Right renal pelvis (tissue), 4 donors: ENCODE data around the gene SSBP4. TPM values are rescaled to one million over a fixed set of nuclear protein-coding genes. Genes with fewer than 3 reads are reported as not detected.
"Not testable (repeated sequence)": the region's sequence is repeated elsewhere in the genome, so short reads cannot be mapped to it uniquely, and the experiment has no call there.

Experiments used
- DNase-seq, 4 donors: peaks; one replicate each; pipeline ENCODE4 v3.0.0-alpha.2; 2013; ENCODE audit warnings: low read depth in 4 of 4, low spot score in 3 of 4, missing footprints in 1 of 4
- polyA plus RNA-seq, 4 donors: library from polyadenylated mRNA; unstranded; fragments of 120-200 nt; gene quantifications; one replicate each; pipeline ENCODE4 v1.2.1, GENCODE V29; 2013; ENCODE audit not compliant: insufficient read length in 4 of 4

SSBP4 gene
- polyA plus RNA-seq, 4 donors: 69.6 to 124 (median 75.4) TPM

- DNase-seq: no peak
Measured at GRCh38 chr19:18392926-18393325, 26.3 kb upstream of the SSBP4 start.

DNA sequence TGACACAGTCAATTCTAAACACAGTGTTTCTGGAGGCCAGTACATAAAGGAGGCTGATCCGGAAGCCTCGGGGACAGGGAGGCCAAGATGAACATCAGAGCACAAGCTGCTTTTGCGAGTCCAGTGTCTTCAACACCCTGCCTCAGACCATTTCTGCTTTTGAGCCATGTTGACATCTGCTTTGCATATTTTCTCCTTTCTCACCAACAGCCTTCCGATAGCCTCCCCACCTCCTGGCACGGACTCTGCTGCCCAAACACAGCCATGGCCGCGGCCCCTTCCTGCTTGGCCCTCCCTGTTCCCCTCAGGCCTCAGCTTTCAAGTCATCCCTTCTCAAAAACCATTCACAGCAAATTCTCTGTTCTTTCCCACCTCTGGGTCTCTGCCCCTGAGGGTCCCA lies 25.4 kb upstream of the SSBP4 start:
- no peak for DNase-seq

DNA sequence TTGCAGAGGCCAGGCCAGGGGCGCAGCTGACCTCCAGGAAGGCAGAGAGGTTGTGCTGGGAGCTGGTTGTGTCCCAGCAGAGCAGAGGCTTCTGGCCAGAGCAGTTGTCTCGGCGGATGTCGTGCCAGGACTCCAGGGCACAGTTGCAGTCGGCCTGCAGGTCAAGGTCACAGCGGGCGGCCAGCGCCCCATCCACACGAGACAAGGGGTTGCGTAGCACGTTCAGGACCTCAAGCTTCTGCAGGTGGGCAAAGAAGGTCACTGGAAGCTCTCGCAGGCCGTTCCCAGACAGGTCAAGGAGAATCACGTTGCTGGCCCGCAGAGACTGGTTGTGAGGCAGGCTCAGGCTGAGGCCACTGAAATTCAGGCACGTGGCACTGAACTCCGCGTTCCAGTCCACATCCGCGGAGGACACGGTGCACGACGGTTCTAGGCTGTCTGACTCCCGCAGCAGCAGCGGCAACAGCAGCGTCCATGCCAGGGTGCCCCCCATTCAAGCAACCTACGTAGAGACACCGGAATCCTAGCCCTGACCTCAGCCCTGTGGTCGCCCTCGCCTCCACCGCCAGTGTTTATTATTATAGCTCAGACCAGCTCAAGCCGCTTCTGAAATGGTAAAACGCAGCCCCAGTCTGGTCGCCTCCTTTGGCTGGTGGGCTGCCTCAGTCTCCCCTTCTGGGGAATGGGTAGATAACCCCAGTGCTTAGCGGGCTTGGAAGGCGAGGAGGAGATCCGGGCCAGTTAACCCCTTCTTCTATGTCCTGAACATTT lies 22.5 kb upstream of the SSBP4 start:
- no peak for DNase-seq

DNA sequence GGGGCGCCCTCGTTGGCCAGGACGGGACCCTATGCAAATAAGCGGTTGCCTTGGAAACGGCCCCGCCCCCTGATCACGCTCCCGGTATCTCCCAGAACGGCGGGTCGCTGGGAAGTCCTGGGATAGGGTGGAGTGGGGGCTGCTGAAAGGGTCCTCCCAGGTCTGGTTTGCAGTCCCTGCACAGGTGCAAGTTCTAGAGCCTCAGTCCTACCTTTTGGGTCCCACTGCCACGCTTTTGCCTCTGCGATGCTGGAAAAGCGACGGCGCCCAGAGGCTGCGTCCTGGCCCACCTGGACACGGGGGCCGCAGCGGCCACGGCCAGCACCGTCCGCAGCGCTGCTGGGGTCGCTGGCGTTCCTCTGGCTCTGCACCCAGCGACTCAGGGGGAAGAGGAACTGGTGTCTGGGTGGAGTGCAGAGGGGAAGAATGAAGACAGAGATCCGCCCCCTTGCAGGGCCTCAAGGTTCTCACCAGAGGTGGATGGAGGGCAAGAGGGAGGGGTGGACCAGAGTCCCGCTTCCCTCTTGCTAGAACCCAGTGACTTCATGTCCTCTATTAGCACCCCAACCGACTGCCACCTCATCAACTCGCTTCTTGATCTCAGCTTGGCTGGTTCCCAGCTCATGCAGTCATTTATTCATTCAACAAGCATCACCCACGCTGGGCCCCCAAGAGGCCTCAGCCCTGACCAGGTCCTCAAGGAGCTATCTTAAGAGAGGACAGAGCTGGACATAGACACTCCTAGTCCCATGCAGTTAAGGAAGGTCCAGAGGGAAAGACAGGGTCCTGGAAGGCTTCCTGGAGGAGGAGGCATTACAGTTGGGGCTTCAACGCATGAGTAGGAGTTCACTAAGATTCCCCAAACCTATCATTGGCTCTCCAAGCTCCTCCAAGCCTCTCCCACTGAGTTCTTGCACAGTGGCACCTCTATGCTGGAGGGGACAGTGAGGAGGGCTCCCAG lies 21.7 kb upstream of the SSBP4 start, which contains the start of gene LRRC25:
Gene LRRC25, minus strand, starts transcription at position 381 of the 961 bp plus-strand sequence. CDS start 659 bp downstream, outside the sequence.
- DNase-seq: no peak

DNA sequence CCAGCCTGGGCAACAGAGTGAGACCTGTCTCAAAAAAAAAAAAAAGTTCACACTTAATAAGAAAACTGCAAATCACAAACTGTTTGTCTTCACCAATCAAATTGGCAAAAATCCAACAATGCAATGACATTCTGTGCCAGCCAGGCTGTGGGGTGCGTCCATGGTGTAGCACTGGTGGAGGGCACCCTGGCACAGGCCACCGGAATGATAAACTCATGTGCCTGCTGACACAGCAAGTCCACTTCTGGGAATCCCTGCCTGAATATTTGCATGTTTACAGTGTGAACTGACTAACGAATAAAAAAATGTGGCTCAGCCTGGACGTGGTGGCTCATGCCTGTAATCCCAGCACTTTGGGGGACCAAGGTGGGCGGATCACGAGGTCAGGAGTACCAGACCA lies 20.2 kb upstream of the SSBP4 start:
- no peak for DNase-seq

GRCh38 chr19:18401580-18402112 lies 17.6 kb upstream of the SSBP4 start:
- no peak for DNase-seq

DNA sequence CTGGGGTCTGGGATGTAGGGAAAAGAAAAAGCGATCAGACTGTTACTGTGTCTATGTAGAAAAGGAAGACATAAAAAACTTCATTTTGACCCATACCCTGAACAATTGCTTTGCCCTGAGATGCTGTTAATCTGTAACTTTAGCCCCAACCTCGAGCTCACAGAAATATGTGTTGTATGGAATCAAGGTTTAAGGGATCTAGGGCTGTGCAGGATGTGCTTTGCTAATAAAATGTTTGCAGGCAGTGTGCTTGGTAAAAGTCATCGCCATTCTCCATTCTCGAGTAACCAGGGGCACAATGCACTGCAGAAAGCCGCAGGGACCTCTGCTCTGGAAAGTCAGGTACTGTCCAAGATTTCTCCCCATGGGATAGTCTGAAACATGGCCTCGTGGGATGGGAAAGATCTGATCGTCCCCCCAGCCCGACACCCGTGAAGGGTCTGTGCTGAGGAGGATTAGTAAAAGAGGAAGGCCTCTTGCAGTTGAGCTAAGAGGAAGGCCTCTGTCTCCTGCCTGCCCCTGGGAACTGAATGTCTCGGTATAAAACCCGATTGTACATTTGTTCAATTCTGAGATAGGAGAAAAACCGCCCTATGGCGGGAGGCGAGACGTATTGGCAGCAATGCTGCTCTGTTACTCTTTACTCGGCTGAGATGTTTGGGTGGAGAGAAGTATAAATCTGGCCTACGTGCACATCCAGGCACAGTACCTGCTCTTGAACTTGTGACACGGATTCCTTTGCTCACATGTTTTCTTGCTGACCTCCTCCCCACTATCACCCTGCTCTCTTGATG lies 16.5 kb upstream of the SSBP4 start:
- DNase-seq: not testable (repeated sequence)

- not testable (repeated sequence) for DNase-seq
Measured at GRCh38 chr19:18405754-18406153, 13.4 kb upstream of the SSBP4 start.

DNA sequence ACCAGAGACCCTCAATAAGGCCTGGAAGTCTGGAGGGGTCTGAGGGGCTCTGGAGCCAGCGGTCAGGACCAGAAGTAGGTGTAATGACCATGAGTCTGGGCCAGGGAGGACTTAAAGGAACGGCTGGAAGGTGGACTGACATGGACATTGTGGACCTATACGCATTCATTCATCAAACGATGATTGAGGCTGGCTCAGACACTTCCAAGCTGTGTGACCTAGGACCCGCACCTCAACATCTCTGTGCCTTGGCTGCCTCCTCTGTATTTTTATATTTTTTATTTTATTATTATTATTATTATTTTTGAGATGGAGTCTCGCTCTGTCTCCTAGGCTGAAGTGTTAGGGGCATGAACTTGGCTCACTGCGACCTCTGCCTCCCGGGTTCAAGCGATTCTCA lies 12.4 kb upstream of the SSBP4 start:
- no peak for DNase-seq

GRCh38 chr19:18408053-18408476 lies 11.1 kb upstream of the SSBP4 start:
- DNase-seq: no peak

GRCh38 chr19:18412610-18413239 lies 6.5 kb upstream of the SSBP4 start:
- DNase-seq: no peak

DNA sequence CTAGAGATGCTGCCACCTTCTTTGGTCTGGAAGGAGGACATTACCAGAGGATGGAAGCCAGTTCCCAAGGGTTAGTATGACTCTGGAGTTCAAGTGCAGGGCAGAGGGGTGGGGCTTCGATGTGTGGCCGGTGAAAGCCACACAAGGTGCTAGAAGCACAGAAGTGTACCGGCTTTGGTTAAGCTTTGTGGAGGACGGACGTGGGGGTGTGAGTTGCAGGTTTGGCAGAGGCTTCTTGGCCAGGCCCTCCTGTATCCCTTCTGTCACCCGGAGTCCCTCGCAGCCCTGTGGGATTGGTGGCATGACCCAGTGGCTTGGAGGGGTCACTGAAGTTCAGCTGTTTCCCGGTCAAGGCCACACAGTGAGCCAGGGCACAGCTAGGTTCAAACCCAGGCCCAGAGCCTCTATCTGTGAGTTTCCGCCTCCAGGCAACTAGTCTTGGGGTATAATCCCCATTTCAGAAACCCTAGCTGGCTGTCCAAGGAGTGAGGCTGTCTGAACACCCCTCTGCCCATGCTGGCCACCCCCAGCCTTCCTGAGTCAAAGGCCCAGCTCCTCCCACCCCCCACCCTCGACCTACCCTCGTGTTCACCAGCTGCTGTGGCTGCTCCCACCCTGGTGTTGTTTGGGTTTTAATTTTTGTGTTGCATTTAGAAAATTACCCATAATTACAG lies 4.6 kb upstream of the SSBP4 start:
- DNase-seq: no peak

DNA sequence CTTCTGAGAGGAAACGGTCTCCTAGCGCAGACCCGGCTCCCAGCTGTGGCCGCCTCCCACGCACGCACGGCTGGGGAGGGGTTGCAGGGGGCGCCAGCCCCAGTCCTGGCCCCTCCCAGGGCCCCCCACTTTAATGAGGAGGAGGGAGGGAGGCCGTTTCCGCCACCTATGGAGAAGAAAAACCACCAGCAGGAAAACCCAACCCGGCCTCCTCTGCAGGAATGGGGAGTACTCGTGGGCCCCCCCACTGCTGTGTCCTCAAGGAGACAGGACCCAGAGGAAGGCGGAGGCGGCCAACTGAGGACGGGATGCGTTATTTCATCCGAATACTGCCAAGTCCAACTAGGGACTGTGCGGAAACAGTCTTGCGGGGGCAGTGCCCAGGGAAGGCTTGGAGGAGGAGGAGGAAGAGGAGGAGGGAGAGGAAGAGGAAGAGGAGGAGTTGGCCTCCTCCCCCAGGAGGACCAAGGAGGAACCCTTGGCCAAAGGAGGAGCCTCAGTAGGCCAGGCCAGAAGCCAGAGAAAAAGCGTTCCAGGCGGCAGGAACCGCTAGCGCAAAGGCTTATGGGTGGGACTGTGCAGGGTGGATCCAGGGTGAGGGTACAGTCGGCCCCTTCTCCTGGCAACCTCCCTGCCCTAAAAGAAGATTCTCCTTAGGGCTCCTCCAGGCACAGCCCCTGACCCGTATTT lies 3.9 kb upstream of the SSBP4 start:
- DNase-seq: no peak

- DNase-seq: peak in 2 of 4 donors; percentile 86 to 87
Measured at GRCh38 chr19:18416778-18417249, 2.4 kb upstream of the SSBP4 start.

GRCh38 chr19:18417250-18418028 lies 1.8 kb upstream of the SSBP4 start:
- no peak for DNase-seq

- DNase-seq: no peak
Measured at GRCh38 chr19:18418029-18418482, 1.1 kb upstream of the SSBP4 start.

DNA sequence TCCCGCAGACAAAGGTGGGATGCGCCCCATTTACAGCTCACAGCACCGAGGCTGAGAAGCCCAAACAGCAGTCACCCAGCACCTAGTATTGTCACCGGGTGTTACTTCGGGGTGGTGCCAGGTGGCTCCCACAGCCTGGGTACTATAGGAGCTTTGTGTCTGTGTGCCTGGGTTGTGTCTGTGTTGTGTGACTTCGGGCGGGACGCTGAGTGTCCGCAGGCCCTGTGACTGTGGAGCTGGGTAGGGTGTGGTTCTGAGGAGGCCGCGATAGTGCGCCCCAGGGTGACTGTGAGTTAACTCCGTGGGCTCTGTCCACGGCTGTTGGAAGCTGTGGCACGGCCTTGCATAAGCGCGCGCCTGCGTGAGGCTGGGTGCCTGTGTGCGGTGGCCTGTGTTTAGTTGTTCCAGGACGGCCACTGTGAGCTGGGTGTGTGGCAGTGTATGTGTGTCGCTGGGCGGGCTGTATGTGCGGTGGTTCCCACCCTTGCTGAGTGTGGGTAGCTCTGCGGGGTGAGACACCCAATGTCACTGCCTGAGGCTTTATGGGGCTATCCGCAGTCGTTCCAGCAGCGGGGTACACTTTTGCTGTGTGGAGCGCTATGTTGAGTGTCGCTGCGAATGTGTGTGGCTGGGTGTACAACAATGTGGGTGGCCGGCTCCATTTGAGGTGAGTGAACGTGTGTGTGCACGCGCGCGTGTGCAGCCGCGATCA lies 559 bp upstream of the SSBP4 start:
- no peak for DNase-seq
